ENCODE data around the gene WDFY2.
"Not testable (repeated sequence)": the region's sequence is repeated elsewhere in the genome, so short reads cannot be mapped to it uniquely, and the experiment has no call there.

The WDFY2 gene

DNA sequence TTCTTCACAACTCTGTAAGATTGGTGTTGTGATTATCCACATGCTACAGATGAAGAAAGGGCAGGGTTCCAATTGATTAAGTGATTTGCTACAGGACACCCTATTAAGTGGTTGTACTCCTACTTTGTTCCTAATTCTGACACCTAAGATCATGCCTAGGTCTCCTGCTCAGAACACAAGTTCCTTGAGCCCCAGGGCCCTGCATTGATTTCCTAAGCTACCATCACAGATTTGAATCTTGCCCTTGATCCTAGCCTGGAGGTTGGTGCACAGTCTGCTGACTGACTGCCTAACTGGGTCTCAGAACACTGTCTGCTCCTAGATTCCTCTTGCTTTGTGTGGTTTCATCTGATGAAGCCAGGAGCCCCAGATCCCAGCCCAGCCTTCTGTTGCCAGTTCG is 19.6 kb upstream of the WDFY2 start:
- FAIRE-seq, result no peak

DNA sequence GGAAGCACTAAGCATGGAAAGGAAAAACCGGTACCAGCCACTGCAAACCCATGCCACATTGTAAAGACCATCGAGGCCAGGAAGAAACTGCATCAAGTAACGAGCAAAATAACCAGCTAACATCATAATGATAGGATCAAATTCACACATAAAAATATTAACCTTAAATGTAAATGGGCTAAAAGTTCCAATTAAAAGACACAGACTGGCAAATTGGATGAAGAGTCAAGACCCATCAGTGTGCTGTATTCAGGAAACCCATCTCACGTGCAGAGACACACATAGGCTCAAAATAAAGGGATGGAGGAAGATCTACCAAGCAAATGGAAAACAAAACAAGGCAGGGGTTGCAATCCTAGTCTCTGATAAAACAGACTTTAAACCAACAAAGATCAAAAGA is 15.3 kb upstream of the WDFY2 start:
- not testable (repeated sequence) for FAIRE-seq

GRCh38 chr13:51576754-51577153 is 7.5 kb upstream of the WDFY2 start:
- FAIRE-seq, result no peak

DNA sequence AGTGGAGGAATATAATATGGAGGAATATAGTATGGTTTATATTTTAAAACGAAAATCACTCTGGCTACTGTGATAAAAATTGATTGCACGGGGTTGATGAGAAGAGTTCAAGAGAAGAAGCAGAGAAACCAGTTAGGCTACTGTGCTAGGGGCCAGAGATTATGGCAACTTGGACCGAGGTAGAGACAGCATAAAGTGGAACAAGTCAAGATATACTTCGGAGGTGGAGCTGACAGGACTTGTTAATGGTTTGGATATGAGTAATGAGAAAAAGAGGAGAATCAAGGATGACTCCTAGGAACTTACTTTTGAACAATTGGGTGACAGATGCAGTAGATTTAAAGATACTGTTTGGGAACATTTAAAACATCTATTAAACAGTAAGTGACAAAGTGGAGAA is 6.6 kb upstream of the WDFY2 start:
- no peak for FAIRE-seq

DNA sequence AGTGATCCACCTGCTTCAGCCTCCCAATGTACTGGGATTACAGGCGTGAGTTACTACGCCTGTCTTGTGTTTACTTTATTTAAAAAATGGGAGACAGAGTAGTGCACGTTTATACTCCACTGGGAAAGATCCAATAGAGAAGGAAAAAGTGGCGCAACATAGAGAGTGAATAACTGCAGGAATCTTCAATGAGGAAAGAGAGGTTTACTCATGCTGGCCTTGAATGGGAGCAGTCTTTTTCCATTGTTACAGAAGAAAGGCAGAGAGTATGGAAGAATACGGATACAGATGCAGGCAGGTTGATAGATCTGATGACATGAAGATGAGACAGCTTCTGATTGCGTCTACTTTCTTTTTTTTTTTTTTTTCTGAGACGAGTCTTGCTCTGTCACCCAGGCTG is 4.6 kb upstream of the WDFY2 start:
- no peak for FAIRE-seq

GRCh38 chr13:51581148-51581820 is 3.0 kb upstream of the WDFY2 start:
- FAIRE-seq, result no peak

DNA sequence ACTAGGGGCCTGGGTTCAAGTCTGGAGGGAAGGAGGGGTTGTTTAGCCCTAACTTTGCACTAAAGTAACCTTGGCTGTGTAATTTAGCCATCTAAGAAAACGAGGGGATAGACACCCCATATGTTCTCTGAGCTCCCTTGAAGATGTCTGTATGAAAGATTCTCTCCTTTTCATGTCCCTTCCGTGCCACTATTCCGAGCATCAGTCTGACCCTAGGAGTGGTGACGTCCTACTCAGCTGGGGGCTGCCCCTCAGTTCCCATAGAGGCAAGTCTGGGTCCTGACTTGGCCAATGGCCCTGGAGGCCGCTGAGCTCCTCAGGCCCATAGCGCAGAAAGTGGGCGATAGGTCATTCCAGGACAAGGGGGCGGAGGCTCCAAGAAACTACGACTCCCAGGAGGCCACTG is 790 bp upstream of the WDFY2 start:
- FAIRE-seq, result no peak

- no peak for FAIRE-seq
These were observed 740 bp downstream of the WDFY2 start for GRCh38 chr13:51584731-51585672.

- no peak for FAIRE-seq
These were observed 1.4 kb downstream of the WDFY2 start for GRCh38 chr13:51585696-51586095.

- no peak for FAIRE-seq
These were observed 3.1 kb downstream of the WDFY2 start for GRCh38 chr13:51587372-51587771.

- FAIRE-seq, result no peak
These were observed 4.2 kb downstream of the WDFY2 start for GRCh38 chr13:51588406-51588949.

DNA sequence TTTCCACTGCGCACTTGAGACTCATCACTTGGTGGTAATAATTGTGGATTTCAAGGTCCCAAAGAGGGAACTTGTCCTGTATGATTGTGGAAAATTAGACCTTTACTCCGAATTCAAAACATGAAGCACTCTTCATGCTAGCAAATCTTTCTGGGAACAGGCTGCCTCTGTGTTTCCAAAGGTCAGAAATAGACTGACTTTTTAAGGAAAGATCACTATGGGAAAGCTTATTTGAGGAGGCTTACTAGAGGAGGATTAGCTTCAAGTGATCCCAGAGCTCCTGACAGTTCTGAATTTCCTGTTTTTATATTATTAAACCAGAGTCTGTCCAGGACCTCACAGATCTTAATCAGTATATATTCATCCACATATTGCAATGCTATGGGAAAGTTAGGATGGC is 5.5 kb downstream of the WDFY2 start:
- FAIRE-seq, result no peak

- no peak for FAIRE-seq
These were observed 6.1 kb downstream of the WDFY2 start for GRCh38 chr13:51590231-51590970.

- FAIRE-seq, result no peak
These were observed 6.8 kb downstream of the WDFY2 start for GRCh38 chr13:51590971-51591627.

- FAIRE-seq, result not testable (repeated sequence)
These were observed 7.7 kb downstream of the WDFY2 start for GRCh38 chr13:51591938-51592337.

GRCh38 chr13:51594432-51594831 is 10.2 kb downstream of the WDFY2 start:
- no peak for FAIRE-seq

- no peak for FAIRE-seq
These were observed 11.2 kb downstream of the WDFY2 start for GRCh38 chr13:51595416-51595815.

- no peak for FAIRE-seq
These were observed 12.3 kb downstream of the WDFY2 start for GRCh38 chr13:51596541-51596940.

DNA sequence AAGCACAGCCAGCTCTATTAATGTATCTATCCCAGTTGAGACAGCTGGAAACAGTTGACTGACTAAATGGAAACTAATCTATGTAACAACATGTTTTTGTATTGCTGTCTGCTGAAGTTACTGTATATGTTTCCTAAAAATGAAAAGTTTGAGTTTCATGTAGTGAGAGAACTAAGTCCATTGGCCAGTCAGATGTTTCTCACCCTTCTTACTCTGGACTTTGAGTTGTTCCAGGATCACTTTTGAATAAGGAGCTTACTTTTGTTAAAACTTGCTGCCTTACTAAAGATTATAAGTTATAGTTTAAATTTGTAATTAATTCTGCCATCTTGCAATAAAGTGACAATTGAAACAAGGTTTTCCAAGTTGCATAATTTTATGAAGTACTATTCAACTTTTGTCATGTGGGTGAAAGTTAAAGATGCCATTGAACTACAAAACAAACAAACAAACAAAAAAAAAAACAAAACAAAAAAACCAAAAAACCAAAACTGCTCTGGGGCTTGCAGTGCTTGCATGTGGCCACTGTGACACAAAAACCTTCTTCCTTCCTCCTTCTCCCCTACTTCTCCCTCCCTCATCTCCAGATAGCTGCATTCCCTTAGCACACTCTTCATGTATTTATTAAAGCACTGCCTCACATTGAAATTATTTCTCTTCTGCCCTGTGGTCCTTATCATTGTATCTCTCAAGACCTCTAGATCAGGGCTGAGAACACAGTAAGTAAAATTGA is 15.3 kb downstream of the WDFY2 start:
- no peak for FAIRE-seq

- no peak for FAIRE-seq
These were observed 16.4 kb downstream of the WDFY2 start for GRCh38 chr13:51600703-51601102.
